K562 (cell line): ENCODE results near the gene DLGAP1. TPM values are rescaled to one million over a fixed set of nuclear protein-coding genes. Genes with fewer than 3 reads are reported as not detected.
A peak's percentile ranks its signal among the peaks of the same experiment; 100 is the strongest.

Experiments
- ATF4 ChIP-seq: fragments of 450-650 bp; formaldehyde crosslinking; IDR thresholded peaks from 2 replicates; pipeline ENCODE4 v1.4.0; 2022; ENCODE audit warnings: mild to moderate bottlenecking, moderate library complexity
- CBFA2T2 ChIP-seq: fragments of 450-650 bp; conservative IDR thresholded peaks from 2 replicates; pipeline ENCODE4 v1.6.1; 2017; ENCODE audit warnings: mild to moderate bottlenecking
- CREB3 ChIP-seq: fragments of 450-650 bp; conservative IDR thresholded peaks from 2 replicates; pipeline ENCODE4 v1.6.1; 2016; ENCODE audit warnings: missing genetic modification characterization, low read depth, mild to moderate bottlenecking, missing compliant biosample characterization, moderate library complexity
- ERF ChIP-seq: fragments of 450-650 bp; formaldehyde crosslinking; IDR thresholded peaks from 2 replicates; pipeline ENCODE4 v1.4.0; 2020; ENCODE audit warnings: mild to moderate bottlenecking, mixed read lengths
- FOXA3 ChIP-seq, 2 experiments: fragments of 450-650 bp in 1 of 2; sonication (generic) in 1 of 2; formaldehyde crosslinking; IDR thresholded peaks in 1 of 2; conservative IDR thresholded peaks in 1 of 2; 2 replicates each; pipeline versions ENCODE4 v1.4.0 to v1.8.0; 2020 to 2022; ENCODE audit warnings: mild to moderate bottlenecking in 2 of 2, missing genetic modification reagents in 1 of 2
- JUND ChIP-seq, 2 experiments: IDR thresholded peaks; 2 replicates in 1 of 2; 3 replicates in 1 of 2; pipeline ENCODE4 v1.6.1; 2011; ENCODE audit warnings: borderline replicate concordance in 2 of 2, low read depth in 2 of 2, low read length in 2 of 2, improper control_type of control experiment in 1 of 2, missing biosample characterization in 1 of 2, missing genetic modification characterization in 1 of 2, missing genetic modification reagents in 1 of 2
- MLX ChIP-seq, 2 experiments: fragments of 450-650 bp in 1 of 2; sonication (generic) in 1 of 2; formaldehyde crosslinking; conservative IDR thresholded peaks; 2 replicates each; pipeline versions ENCODE4 v1.4.0 to v1.8.1; 2020 to 2022; ENCODE audit warnings: mild to moderate bottlenecking in 1 of 2, missing genetic modification reagents in 1 of 2
- NCOA4 ChIP-seq: fragments of 450-650 bp; IDR thresholded peaks from 2 replicates; pipeline ENCODE4 v1.6.1; 2018; ENCODE audit warnings: mild to moderate bottlenecking; ENCODE audit not compliant: partially characterized antibody
- NFRKB ChIP-seq: fragments of 450-650 bp; IDR thresholded peaks from 2 replicates; pipeline ENCODE4 v1.6.1; 2016; ENCODE audit warnings: low read depth
- NUFIP1 ChIP-seq: fragments of 450-650 bp; IDR thresholded peaks from 2 replicates; pipeline ENCODE4 v1.6.1; 2018; ENCODE audit not compliant: partially characterized antibody
- PHB ChIP-seq: fragments of 250-450 bp; sonication (Bioruptor Pico); IDR thresholded peaks from 2 replicates; pipeline ENCODE4 v1.5.0; 2021
- POLR2AphosphoS5 ChIP-seq: IDR thresholded peaks from 2 replicates; pipeline ENCODE4 v1.6.1; 2011; ENCODE audit warnings: mild to moderate bottlenecking, low read depth, low read length, moderate library complexity; ENCODE audit not compliant: control insufficient read depth, insufficient read depth
- RCOR1 ChIP-seq, 2 experiments: IDR thresholded peaks; 2 replicates each; pipeline ENCODE4 v1.6.1; 2012; ENCODE audit warnings: low read depth in 2 of 2, low read length in 2 of 2, borderline replicate concordance in 1 of 2, improper control_type of control experiment in 1 of 2
- RFX1 ChIP-seq: fragments of 450-650 bp; IDR thresholded peaks from 2 replicates; pipeline ENCODE4 v1.6.1; 2016; ENCODE audit warnings: mild to moderate bottlenecking, moderate library complexity
- SOX6 ChIP-seq: fragments of 450-650 bp; IDR thresholded peaks from 2 replicates; pipeline ENCODE4 v1.6.1; 2014; ENCODE audit warnings: mild to moderate bottlenecking
- SRSF1 ChIP-seq: fragments of 200-400 bp; formaldehyde crosslinking; IDR thresholded peaks from 2 replicates; pipeline ENCODE4 v1.6.1; 2017; ENCODE audit warnings: mild to moderate bottlenecking, low read depth, low read length, moderate library complexity
- TEAD2 ChIP-seq: fragments of 450-650 bp; IDR thresholded peaks from 2 replicates; pipeline ENCODE4 v1.6.1; 2016; ENCODE audit warnings: missing genetic modification characterization, control low read depth, missing compliant biosample characterization
- ZBTB49 ChIP-seq: sonication (generic); formaldehyde crosslinking; IDR thresholded peaks from 2 replicates; pipeline ENCODE4 v1.8.0; 2022; ENCODE audit warnings: missing genetic modification reagents, mild to moderate bottlenecking, borderline replicate concordance
- ZNF449 ChIP-seq: fragments of 250-450 bp; sonication (Bioruptor Pico); IDR thresholded peaks from 2 replicates; pipeline ENCODE4 v1.8.0; 2022; ENCODE audit warnings: moderate library complexity, mild to moderate bottlenecking, inconsistent platforms
- ZNF586 ChIP-seq: fragments of 450-650 bp; formaldehyde crosslinking; conservative IDR thresholded peaks from 2 replicates; pipeline ENCODE4 v1.4.0; 2020; ENCODE audit warnings: mild to moderate bottlenecking, moderate library complexity
- ZNF707 ChIP-seq: fragments of 250-450 bp; sonication (Bioruptor Pico); conservative IDR thresholded peaks from 2 replicates; pipeline ENCODE4 v1.8.0; 2022; ENCODE audit warnings: inconsistent platforms, mild to moderate bottlenecking, moderate library complexity
- ZNF77 ChIP-seq: fragments of 250-450 bp; sonication (Bioruptor Pico); IDR thresholded peaks from 2 replicates; pipeline ENCODE4 v1.5.0; 2020
- polyA plus RNA-seq, 8 experiments: library from polyadenylated mRNA; depleted of rRNA in 4 of 8; stranded (reverse) in 5 of 8; unstranded in 3 of 8; fragments of >200 nt; fragmentation: Nextera tagmentation in 2 of 8; fragmentation: Illumina TruSeq in 1 of 8; extraction: Ambion mirVana in 2 of 8; extraction: Trizol in 1 of 8; gene quantifications; 2 replicates each; pipeline versions ENCODE4 v1.2.1 to v1.2.3, GENCODE V29; 2011 to 2014; ENCODE audit warnings: inconsistent platforms in 1 of 8, missing spikeins in 1 of 8
- total RNA-seq, 7 experiments: library from RNA; depleted of rRNA in 6 of 7; stranded (reverse); fragments of >200 nt in 6 of 7; fragmentation: Illumina TruSeq in 2 of 7; extraction: Trizol in 2 of 7; gene quantifications; 2 replicates each; pipeline versions ENCODE4 v1.2.1 to v1.2.3, GENCODE V29; 2011 to 2021; ENCODE audit warnings: low replicate concordance in 1 of 7

The DLGAP1 gene
- total and polyA plus RNA-seq, 9 of the 15 experiments (the other 6 are each of a cell fraction or from before 2014, with no cell fraction given): 0.04 to 0.22 (median 0.08) TPM

- TF ChIP-seq ZBTB49 (CRISPR knock-in tag) (no peak), TEAD2 (tag) (0 out of 2 replicates have a peak, but pooled peaks have one; percentile 2), RCOR1 (IDR thresholded peaks at IDR 0.05; ENCODE audit: borderline replicate concordance in 1 of 2, low read depth in 2 of 2, low read length in 2 of 2) (no peak), ZNF77 (no peak), NUFIP1 (no peak), CREB3 (tag) (no peak), ZNF449 (no peak), SOX6 (no peak), SRSF1 (no peak), NCOA4 (no peak), ATF4 (CRISPR knock-in tag) (no peak), ZNF586 (CRISPR knock-in tag) (no peak; the same call in 1 of the 2 replicates), PHB (CRISPR knock-in tag) (no peak), NFRKB (no peak), MLX (CRISPR knock-in tag; conservative IDR thresholded peaks at IDR 0.05) (no peak), ERF (no peak), ZNF707 (CRISPR knock-in tag) (no peak), CBFA2T2 (no peak), POLR2AphosphoS5 (peak; percentile 68), FOXA3 (CRISPR knock-in tag; conservative IDR thresholded peaks at IDR 0.05 in 1 of 2, IDR thresholded peaks at IDR 0.05 in 1 of 2) (no peak), JUND (IDR thresholded peaks at IDR 0.05; ENCODE audit: borderline replicate concordance, low read depth, low read length) (no peak), JUND (tag; IDR thresholded peaks at IDR 0.05; ENCODE audit: borderline replicate concordance, low read depth, low read length) (no peak; the same call in 1 of the 3 replicates), RFX1 (no peak)
These were observed 849.1 kb downstream of the DLGAP1 start (continued) for GRCh38 chr18:3605954-3606443.
